Liver (tissue), 9 donors: ENCODE results near the gene EML6. TPM values are rescaled to one million over a fixed set of nuclear protein-coding genes. Genes with fewer than 3 reads are reported as not detected.

Source experiments
- DNase-seq: peaks from one replicate; pipeline ENCODE4 v3.0.0-alpha.2; 2017; ENCODE audit warnings: low spot score
- H3K27ac ChIP-seq, 2 donors: one replicate each; pipeline ENCODE4 v1.7.0; 2013; ENCODE audit warnings: inconsistent platforms in 2 of 2, low read length in 2 of 2, control low read depth in 1 of 2, low read depth in 1 of 2, mild to moderate bottlenecking in 1 of 2
- H3K27me3 ChIP-seq, 4 donors: one replicate each; pipeline versions ENCODE4 v1.6.1 to v1.7.0; 2013; ENCODE audit warnings: low read length in 3 of 4, inconsistent platforms in 1 of 4, mild to moderate bottlenecking in 1 of 4, moderate library complexity in 1 of 4; ENCODE audit not compliant: control insufficient read depth in 4 of 4, insufficient read depth in 4 of 4
- H3K36me3 ChIP-seq, 4 donors: one replicate each; pipeline versions ENCODE4 v1.6.1 to v1.7.0; 2013; ENCODE audit warnings: low read length in 3 of 4, mild to moderate bottlenecking in 3 of 4, low read depth in 1 of 4, moderate library complexity in 1 of 4; ENCODE audit not compliant: control insufficient read depth in 4 of 4, insufficient read depth in 3 of 4
- H3K4me1 ChIP-seq, 4 donors: one replicate each; pipeline versions ENCODE4 v1.6.1 to v1.7.0; 2013; ENCODE audit warnings: low read length in 3 of 4, mild to moderate bottlenecking in 3 of 4, moderate library complexity in 1 of 4; ENCODE audit not compliant: control insufficient read depth in 4 of 4, insufficient read depth in 4 of 4
- H3K4me3 ChIP-seq, 3 donors: one replicate each; pipeline versions ENCODE4 v1.6.1 to v1.7.0; 2013; ENCODE audit warnings: low read length in 3 of 3, control low read depth in 1 of 3, low read depth in 1 of 3, mild to moderate bottlenecking in 1 of 3
- H3K9ac ChIP-seq, 2 donors: one replicate each; pipeline ENCODE4 v1.7.0; 2013; ENCODE audit warnings: low read length in 2 of 2, mild to moderate bottlenecking in 2 of 2, moderate library complexity in 2 of 2, control low read depth in 1 of 2, low read depth in 1 of 2
- H3K9me3 ChIP-seq, 4 donors: one replicate each; pipeline versions ENCODE4 v1.6.1 to v1.7.0; 2013; ENCODE audit warnings: low read length in 3 of 4; ENCODE audit not compliant: control insufficient read depth in 4 of 4
- ATF3 ChIP-seq: IDR thresholded peaks from 2 replicates; pipeline ENCODE4 v1.6.1; 2016; ENCODE audit warnings: antibody characterized with exemption
- CTCF ChIP-seq: fragments of 150-350 bp; IDR thresholded peaks from 2 replicates; pipeline ENCODE4 v1.5.1; 2017; ENCODE audit warnings: improper control_type of control experiment, low read depth, low read length; ENCODE audit not compliant: missing input control
- EGR1 ChIP-seq, 2 donors: IDR thresholded peaks; 2 replicates each; pipeline ENCODE4 v1.6.1; 2016 to 2018; ENCODE audit warnings: antibody characterized with exemption in 2 of 2, low read depth in 2 of 2
- FOXA1 ChIP-seq: IDR thresholded peaks from 2 replicates; pipeline ENCODE4 v1.6.1; 2016; ENCODE audit warnings: antibody characterized with exemption
- FOXA2 ChIP-seq: IDR thresholded peaks from 2 replicates; pipeline ENCODE4 v1.6.1; 2016; ENCODE audit warnings: antibody characterized with exemption
- GABPA ChIP-seq, 2 donors: IDR thresholded peaks in 1 of 2; conservative IDR thresholded peaks in 1 of 2; 2 replicates each; pipeline ENCODE4 v1.6.1; 2016; ENCODE audit warnings: antibody characterized with exemption in 2 of 2, mild to moderate bottlenecking in 1 of 2, moderate library complexity in 1 of 2
- HNF4A ChIP-seq, 2 donors: conservative IDR thresholded peaks; 2 replicates each; pipeline ENCODE4 v1.6.1; 2016; ENCODE audit warnings: antibody characterized with exemption in 2 of 2, mild to moderate bottlenecking in 2 of 2
- HNF4G ChIP-seq: IDR thresholded peaks from 2 replicates; pipeline ENCODE4 v1.6.1; 2016; ENCODE audit warnings: antibody characterized with exemption
- JUND ChIP-seq, 2 donors: IDR thresholded peaks; 2 replicates each; pipeline ENCODE4 v1.6.1; 2016; ENCODE audit warnings: antibody characterized with exemption in 2 of 2
- MAX ChIP-seq: IDR thresholded peaks from 2 replicates; pipeline ENCODE4 v1.6.1; 2016; ENCODE audit warnings: antibody characterized with exemption
- NR2F2 ChIP-seq: IDR thresholded peaks from 2 replicates; pipeline ENCODE4 v1.6.1; 2016; ENCODE audit warnings: antibody characterized with exemption
- RAD21 ChIP-seq, 2 donors: IDR thresholded peaks; 2 replicates each; pipeline ENCODE4 v1.6.1; 2016; ENCODE audit warnings: antibody characterized with exemption in 2 of 2, mild to moderate bottlenecking in 2 of 2
- REST ChIP-seq: IDR thresholded peaks from 2 replicates; pipeline ENCODE4 v1.6.1; 2016; ENCODE audit warnings: antibody characterized with exemption, mild to moderate bottlenecking
- RXRA ChIP-seq, 2 donors: IDR thresholded peaks; 2 replicates each; pipeline ENCODE4 v1.6.1; 2017 to 2018; ENCODE audit warnings: antibody characterized with exemption in 2 of 2, mild to moderate bottlenecking in 1 of 2
- SP1 ChIP-seq: IDR thresholded peaks from 2 replicates; pipeline ENCODE4 v1.6.1; 2018; ENCODE audit warnings: antibody characterized with exemption, mild to moderate bottlenecking
- TAF1 ChIP-seq: conservative IDR thresholded peaks from 2 replicates; pipeline ENCODE4 v1.6.1; 2016; ENCODE audit warnings: antibody characterized with exemption, mild to moderate bottlenecking
- YY1 ChIP-seq: IDR thresholded peaks from 2 replicates; pipeline ENCODE4 v1.6.1; 2016; ENCODE audit warnings: antibody characterized with exemption, mild to moderate bottlenecking
- ZBTB33 ChIP-seq: IDR thresholded peaks from 2 replicates; pipeline ENCODE4 v1.6.1; 2016; ENCODE audit warnings: antibody characterized with exemption
- WGBS: extraction: QIAGEN DNeasy Blood & Tissue Kit; methylation state at CpG from one replicate; pipeline ENCODE4 v1.1.7; 2013; 5-methylcytosine and 5-hydroxymethylcytosine counted together
- polyA plus RNA-seq, 2 donors: library from polyadenylated mRNA; stranded (reverse) in 1 of 2; unstranded in 1 of 2; fragments of 200-250 nt in 1 of 2; fragments of >200 nt in 1 of 2; fragmentation: Nextera tagmentation in 1 of 2; extraction: Ambion mirVana in 1 of 2; gene quantifications; one replicate each; pipeline versions ENCODE4 v1.2.1 to v1.2.3, GENCODE V29; 2013 to 2015
- total RNA-seq, 2 donors: library from RNA; depleted of rRNA; stranded (reverse); fragments of >200 nt; gene quantifications; one replicate each; pipeline ENCODE4 v1.2.3, GENCODE V29; 2014
- donor health status: healthy.
- donor health status: healthy.
- donor health status: healthy.
- donor health status: healthy.
- donor health status: healthy.

The EML6 gene
- total and polyA plus RNA-seq, 4 donors = 0.33 to 3.0 (median 1.4) TPM

GRCh38 chr2:54912893-54913292 lies 189.4 kb downstream of the EML6 start (continued):
- TF ChIP-seq HNF4A (conservative IDR thresholded peaks at IDR 0.05) (no peak), MAX (no peak), EGR1 (IDR thresholded peaks at IDR 0.05; ENCODE audit: low read depth in 2 of 2) (no peak), NR2F2 (no peak), FOXA2 (no peak), JUND (IDR thresholded peaks at IDR 0.05) (no peak), SP1 (no peak)

- no peak overlapping the region for H3K27ac ChIP-seq
- no peak overlapping the region for H3K9ac ChIP-seq
- no peaks in the 10 kb centered on the region for H3K36me3 ChIP-seq
- 95% methylated on average over 2 of the region's 2 CpGs for WGBS
- H3K4me1 ChIP-seq = no peaks in the 10 kb centered on the region
- H3K9me3 ChIP-seq = no peaks in the 10 kb centered on the region
- TF ChIP-seq RAD21 (IDR thresholded peaks at IDR 0.05) (no peak), HNF4G (no peak), MAX (no peak)
- H3K27me3 ChIP-seq = no peaks in the 10 kb centered on the region
- no peak for DNase-seq
- H3K4me3 ChIP-seq = no peak overlapping the region
These were observed 191.2 kb downstream of the EML6 start for GRCh38 chr2:54914637-54915036.

GRCh38 chr2:54915101-54915500 lies 191.6 kb downstream of the EML6 start:
- 94% methylated on average over 4 of the region's 4 CpGs for WGBS
- H3K27me3 ChIP-seq = no peaks in the 10 kb centered on the region
- no peak overlapping the region for H3K4me3 ChIP-seq
- TF ChIP-seq RXRA (IDR thresholded peaks at IDR 0.05) = no peak
- no peak for TF ChIP-seq HNF4A (conservative IDR thresholded peaks at IDR 0.05)
- TF ChIP-seq EGR1 (IDR thresholded peaks at IDR 0.05; ENCODE audit: low read depth in 2 of 2) = no peak
- no peak for TF ChIP-seq HNF4G
- no peak for TF ChIP-seq ATF3
- no peak for TF ChIP-seq REST
- no peak for TF ChIP-seq FOXA1
- TF ChIP-seq ZBTB33 = no peak
- no peak for TF ChIP-seq TAF1
- TF ChIP-seq RAD21 (IDR thresholded peaks at IDR 0.05) = no peak
- no peak for TF ChIP-seq NR2F2
- no peak for TF ChIP-seq YY1
- no peak for TF ChIP-seq CTCF
- no peak for TF ChIP-seq GABPA (IDR thresholded peaks at IDR 0.05 in 1 of 2, conservative IDR thresholded peaks at IDR 0.05 in 1 of 2)
- no peak for TF ChIP-seq FOXA2
- TF ChIP-seq JUND (IDR thresholded peaks at IDR 0.05) = no peak
- TF ChIP-seq MAX = no peak
- no peak for TF ChIP-seq SP1
- H3K9me3 ChIP-seq = no peaks in the 10 kb centered on the region
- no peak overlapping the region for H3K9ac ChIP-seq
- no peaks in the 10 kb centered on the region for H3K4me1 ChIP-seq
- no peak overlapping the region for H3K27ac ChIP-seq
- no peaks in the 10 kb centered on the region for H3K36me3 ChIP-seq
- DNase-seq = no peak
